NCI-H69 (cell line): ENCODE results near the gene ARID3A.
"Not testable (repeated sequence)": the region's sequence is repeated elsewhere in the genome, so short reads cannot be mapped to it uniquely, and the experiment has no call there.

ENCODE experiments used
- DNase-seq: peaks from one replicate; lab custom pipeline; 2025; lab: John Stamatoyannopoulos, UW

Gene ARID3A, protein sequence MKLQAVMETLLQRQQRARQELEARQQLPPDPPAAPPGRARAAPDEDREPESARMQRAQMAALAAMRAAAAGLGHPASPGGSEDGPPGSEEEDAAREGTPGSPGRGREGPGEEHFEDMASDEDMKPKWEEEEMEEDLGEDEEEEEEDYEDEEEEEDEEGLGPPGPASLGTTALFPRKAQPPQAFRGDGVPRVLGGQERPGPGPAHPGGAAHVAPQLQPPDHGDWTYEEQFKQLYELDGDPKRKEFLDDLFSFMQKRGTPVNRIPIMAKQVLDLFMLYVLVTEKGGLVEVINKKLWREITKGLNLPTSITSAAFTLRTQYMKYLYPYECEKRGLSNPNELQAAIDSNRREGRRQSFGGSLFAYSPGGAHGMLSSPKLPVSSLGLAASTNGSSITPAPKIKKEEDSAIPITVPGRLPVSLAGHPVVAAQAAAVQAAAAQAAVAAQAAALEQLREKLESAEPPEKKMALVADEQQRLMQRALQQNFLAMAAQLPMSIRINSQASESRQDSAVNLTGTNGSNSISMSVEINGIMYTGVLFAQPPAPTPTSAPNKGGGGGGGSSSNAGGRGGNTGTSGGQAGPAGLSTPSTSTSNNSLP

GRCh38 chr19:925526-926322, at the start of gene ARID3A:
TSS of gene ARID3A (plus strand) at chr19:926035. CDS start at chr19:929529, 3,494 bp downstream.
- peak; percentile 94 for DNase-seq

DNA sequence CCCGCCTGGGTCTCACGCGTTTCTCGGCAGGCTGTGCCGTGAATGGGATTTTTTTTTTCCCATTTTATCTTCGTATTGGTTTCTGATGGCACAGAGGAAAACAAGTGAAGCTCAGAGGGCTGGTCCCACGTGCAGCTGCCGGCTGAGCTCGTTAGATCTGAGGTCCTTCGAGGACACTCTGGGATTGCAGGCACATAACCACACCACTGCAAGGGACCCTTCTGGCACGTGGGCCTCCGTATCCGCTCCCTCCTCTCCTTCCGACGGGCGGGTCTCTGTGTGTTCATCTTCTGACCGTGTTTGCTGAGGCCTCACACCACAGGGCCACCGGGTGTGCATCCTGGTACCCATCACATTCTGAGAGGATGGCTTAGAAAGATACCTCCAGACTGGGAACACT, 49.7 kb upstream of the ARID3A start:
- no peak for DNase-seq

DNA sequence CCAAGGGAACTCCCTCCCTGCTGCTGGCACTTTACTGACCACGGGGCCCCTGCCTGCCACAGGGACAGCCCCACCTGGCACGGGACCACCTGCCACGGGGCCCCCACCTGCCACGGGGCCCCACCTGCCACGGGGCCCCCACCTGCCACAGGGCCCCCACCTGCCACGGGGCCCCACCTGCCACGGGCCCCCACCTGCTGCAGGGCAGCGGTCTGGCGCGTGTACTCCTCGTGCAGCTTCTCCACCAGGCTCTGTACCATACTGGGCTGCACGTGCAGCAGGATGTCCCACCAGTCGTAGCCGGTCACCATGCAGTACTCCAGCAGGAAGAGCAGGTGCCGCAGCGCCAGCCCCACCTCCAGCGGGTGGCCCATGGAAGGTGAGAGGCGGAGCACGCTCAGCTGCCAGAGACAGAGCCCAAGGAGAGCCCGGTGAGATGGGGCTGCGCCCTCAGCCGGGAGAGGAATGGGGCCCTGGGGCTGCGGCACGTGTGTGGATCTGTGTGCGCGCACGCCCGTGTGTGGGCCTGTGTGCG, 49.0 kb upstream of the ARID3A start:
- no peak for DNase-seq

- DNase-seq: not testable (repeated sequence)
These were observed 47.7 kb upstream of the ARID3A start for GRCh38 chr19:877992-878660.

DNA sequence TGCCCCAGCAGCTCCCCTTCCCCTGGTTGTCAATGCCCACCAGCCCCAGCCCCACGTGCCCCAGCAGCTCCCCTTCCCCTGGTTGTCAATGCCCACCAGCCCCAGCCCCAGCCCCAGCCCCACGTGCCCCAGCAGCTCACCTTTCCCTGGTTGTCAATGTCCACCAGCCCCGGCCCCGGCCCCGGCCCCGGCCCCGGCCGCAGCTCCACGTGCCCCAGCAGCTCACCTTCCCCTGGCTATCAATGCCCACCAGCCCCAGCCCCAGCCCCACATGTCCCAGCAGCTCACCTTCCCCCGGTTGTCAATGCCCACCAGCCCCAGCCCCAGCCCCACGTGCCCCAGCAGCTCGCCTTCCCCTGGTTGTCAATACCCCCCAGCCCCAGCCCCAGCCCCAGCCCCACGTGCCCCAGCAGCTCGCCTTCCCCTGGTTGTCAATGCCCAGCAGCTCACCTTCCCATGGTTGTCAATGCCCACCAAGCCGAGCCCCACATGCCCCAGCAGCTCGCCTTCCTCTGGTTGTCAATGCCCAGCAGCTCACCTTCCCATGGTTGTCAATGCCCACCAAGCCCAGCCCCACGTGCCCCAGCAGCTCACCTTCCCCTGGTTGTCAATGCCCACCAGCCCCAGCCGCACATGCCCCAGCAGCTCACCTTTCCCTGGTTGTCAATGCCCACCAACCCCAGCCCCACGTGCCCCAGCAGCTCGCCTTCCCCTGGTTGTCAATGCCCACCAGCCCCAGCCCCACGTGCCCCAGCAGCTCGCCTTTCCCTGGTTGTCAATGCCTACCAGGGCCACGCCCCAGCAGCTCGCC, 46.9 kb upstream of the ARID3A start:
- not testable (repeated sequence) for DNase-seq

GRCh38 chr19:879711-880438, 46.0 kb upstream of the ARID3A start:
- no peak for DNase-seq

DNA sequence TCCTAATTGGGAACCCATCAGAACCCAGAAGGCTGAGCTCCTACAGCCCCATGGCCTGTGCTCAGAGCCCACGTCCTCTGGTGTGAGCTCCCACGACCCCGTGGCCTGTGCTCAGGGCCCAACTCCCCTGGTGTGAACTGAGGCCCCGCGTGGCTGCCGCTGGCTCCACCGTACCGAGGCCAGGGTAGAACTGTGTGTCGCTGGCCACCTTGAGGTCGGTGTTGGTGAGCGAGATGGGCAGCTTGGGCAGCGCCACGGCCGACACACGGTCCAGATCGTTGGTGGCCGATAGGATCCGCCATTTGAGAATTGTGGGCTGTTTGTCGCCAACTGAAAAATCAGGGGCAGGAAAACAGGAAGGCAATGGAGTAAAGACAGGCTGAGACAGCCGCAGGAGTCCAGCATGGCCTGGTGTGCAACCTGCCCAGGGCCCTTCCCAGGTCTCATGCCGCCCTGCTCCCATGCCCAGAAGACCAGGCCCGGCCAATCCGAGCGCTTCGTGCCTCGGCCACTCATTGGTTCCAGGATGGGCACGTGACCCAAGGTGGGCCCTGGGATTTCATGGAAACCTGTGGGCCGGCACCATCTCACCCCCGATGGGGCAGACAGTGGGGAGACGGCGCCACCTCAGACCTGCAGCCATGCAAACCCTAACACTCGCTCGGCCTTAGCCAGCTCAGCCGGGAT, 44.3 kb upstream of the ARID3A start:
- no peak for DNase-seq

GRCh38 chr19:882871-883497, 42.9 kb upstream of the ARID3A start:
- no peak for DNase-seq

GRCh38 chr19:883661-884211, 42.1 kb upstream of the ARID3A start:
- DNase-seq: peak; percentile 84

GRCh38 chr19:884420-885211, 41.2 kb upstream of the ARID3A start:
- no peak for DNase-seq

DNA sequence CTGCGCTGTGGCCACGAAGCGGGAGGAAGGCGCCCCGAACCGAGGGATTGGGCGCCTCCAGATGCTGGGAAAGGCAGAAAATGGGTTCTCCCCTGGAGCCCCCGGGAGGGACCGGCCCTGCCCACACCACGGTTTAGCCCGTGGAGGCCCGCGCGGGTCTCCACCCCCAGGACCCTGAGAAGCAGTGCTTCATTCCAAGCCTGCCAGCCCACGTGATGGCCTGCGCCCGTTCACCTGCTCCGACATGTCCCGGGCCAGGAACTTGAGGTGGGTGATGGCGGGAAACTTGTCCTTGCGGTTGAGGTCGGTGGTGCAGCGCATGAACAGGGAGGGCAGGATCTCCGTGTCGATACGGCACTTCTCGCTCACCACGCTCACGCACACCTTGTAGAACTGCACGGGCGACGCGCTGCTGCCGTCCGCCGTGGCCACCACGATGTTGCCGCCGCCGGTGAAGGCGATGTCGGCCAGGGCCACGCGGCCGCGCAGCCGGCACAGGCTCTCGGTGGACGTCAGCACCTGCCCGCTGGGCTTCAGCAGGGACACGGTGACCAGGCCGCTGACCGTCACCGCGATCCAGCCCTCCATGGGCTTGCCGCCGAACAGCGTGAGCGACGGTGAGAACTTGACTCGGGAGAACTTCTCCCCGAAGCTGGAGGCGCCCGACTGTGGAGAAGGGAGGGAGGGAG, 40.2 kb upstream of the ARID3A start:
- DNase-seq: no peak

- peak; percentile 17 for DNase-seq
These were observed 38.8 kb upstream of the ARID3A start for GRCh38 chr19:887072-887471.

GRCh38 chr19:887599-887998, 38.2 kb upstream of the ARID3A start:
- no peak for DNase-seq

DNA sequence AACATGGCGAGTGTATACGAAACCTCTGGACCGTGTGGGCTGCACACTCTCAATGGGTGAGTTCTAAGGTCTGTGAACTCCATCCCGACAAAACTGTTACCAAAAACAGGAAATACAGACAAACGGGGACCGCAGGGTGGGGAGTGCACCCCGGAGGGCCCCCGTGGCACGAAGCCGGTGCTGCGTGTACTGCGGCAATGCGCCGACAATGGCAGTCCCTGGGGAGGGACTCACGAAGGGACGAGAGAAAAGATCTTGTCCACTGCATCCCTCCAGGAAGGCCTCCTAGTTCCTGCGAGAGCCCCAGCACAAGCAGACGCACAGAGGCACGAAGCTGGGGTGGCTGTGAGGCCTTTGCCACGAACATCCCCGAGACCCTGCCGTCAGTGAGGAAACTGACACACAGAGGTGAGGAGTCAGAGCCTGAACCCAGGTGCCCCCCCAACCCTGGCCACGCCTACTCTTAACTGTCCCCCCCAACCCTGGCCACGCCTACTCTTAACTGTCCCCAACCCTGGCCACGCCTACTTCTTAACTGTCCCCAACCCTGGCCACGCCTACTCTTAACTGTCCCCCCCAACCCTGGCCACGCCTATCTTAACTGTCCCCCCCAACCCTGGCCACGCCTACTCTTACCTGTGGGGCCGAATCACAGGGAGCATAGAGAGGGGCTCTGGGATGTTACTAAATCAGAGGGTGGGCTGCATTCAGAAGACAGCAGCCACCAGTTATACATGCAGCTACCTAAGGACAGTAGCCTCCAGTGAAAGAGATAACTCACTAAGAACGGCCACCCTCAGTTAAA, 37.1 kb upstream of the ARID3A start:
- no peak for DNase-seq

GRCh38 chr19:889662-890295, 36.1 kb upstream of the ARID3A start:
- DNase-seq: no peak

DNA sequence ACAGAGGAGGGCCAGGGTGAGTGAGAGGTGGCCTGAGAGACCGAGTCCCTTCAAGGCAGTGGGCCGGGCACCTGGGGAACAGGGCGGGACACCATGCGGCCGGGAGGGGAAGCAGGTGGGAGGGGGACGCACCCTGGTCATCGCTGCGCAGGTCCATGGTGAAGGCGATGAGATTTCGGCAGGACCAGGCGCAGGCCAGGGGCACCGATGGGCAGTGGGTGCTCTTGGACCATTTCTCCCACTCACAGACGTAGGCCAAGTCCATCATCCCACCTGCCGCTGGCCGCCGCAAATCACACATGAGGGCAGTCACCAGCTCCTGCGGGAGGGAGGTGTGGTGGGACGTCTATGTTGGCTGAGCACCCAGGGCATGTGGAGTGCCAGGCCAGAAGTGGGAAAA, 35.0 kb upstream of the ARID3A start:
- DNase-seq: no peak
